Prostate gland (tissue), 2 donors: ENCODE results near the gene LRRC37B. TPM values are rescaled to one million over a fixed set of nuclear protein-coding genes. Genes with fewer than 3 reads are reported as not detected.
"Not testable (repeated sequence)": the region's sequence is repeated elsewhere in the genome, so short reads cannot be mapped to it uniquely, and the experiment has no call there.

ENCODE experiments used
- DNase-seq: peaks from one replicate; pipeline ENCODE4 v3.0.0-alpha.2; 2019; ENCODE audit warnings: low spot score
- H3K27ac ChIP-seq, 2 donors: fragments of 200-600 bp; sonication (generic); 2 replicates each; pipeline ENCODE4 v1.5.1; 2017 to 2019
- H3K27me3 ChIP-seq: fragments of 200-600 bp; sonication (generic); replicated peaks from 2 replicates; pipeline ENCODE4 v1.5.1; 2019; ENCODE audit not compliant: insufficient read depth
- H3K36me3 ChIP-seq, 2 donors: fragments of 200-600 bp; sonication (generic); 1 replicate in 1 of 2; 2 replicates in 1 of 2; pipeline versions ENCODE4 v1.5.1 to v1.8.1; 2017 to 2019
- H3K4me1 ChIP-seq: fragments of 200-600 bp; sonication (generic); replicated peaks from 2 replicates; pipeline ENCODE4 v1.5.1; 2019
- H3K4me3 ChIP-seq, 2 donors: fragments of 200-600 bp; sonication (generic); 2 replicates each; pipeline ENCODE4 v1.5.1; 2017 to 2019
- H3K9me3 ChIP-seq: fragments of 200-600 bp; sonication (generic); 2 replicates; pipeline ENCODE4 v1.5.1; 2017
- POLR2A ChIP-seq: fragments of 450-650 bp; IDR thresholded peaks from one replicate; pipeline ENCODE4 v1.6.1; 2016; ENCODE audit warnings: antibody characterized with exemption, mild to moderate bottlenecking
- POLR2AphosphoS5 ChIP-seq: sonication (generic); formaldehyde crosslinking; IDR thresholded peaks from one replicate; pipeline ENCODE4 v1.6.1; 2017; ENCODE audit warnings: antibody characterized with exemption
- WGBS: methylation state at CpG from one replicate; pipeline ENCODE4 v1.1.5; 2018; 5-methylcytosine and 5-hydroxymethylcytosine counted together
- intact Hi-C: fragments of 100-400 bp; cut with DNase I; formaldehyde crosslinking; loops from one replicate; pipeline ENCODE4 v1.14.2; 2022
- total RNA-seq, 2 donors: library from RNA; depleted of rRNA; stranded (reverse); fragments of >200 nt; gene quantifications; one replicate each; pipeline ENCODE4 v1.1.0, GENCODE V29; 2016
- TF ChIP-seq, protein P1 (sequence below), 4 experiments: fragments of 200-600 bp in 2 of 4; fragments of 450-650 bp in 2 of 4; sonication (generic) in 2 of 4; IDR thresholded peaks; 1 replicate in 3 of 4; 2 replicates in 1 of 4; pipeline ENCODE4 v1.5.1; 2016 to 2019; ENCODE audit warnings: antibody characterized with exemption in 4 of 4, mild to moderate bottlenecking in 2 of 4, moderate library complexity in 2 of 4

Gene LRRC37B
- total RNA-seq, 2 donors from 2014 or later, result 8.7 to 23.6 TPM

DNA sequence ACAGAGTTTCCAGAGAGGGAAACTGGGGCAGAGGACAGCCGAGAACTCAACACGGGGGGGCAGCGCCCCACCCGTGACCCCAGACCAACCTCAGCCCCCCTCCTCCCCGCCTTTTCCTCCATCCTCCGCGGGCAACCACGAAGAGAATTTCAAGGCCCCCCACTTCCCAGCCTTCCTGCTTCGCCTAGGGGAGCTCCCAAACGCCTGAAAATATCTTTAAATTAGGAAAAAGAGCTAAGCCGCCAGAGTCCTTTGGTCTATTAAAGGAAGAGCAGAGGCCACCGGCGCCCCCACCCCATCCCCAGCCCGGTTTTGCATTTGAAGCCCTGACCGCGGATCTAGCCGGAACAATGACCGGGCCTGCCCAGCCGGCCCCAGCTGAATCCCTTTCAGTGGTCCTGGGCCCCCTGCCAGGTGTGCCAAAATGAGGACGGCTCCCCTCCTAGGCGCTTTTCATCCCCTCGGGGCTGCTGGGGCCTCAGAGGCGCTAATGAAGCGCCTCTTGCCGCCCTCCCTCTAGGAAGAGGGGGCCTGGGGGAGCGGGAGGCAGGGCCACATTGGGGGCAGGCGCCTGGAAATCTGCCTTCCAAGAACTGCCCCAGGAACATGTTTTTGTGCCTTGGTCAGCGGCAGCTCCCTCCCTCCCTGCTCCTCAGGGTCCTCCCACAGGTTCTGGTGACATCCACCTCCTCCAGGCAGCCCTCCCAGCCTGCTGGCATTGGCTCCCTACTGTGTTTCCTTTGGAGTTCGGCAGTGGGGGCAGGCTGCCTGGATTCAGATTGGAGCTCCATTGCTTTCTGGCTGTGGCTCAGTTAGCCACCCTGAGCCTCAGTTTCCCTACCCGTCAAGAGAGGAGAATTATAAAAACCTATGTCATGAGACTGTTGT lies 78.0 kb downstream of the LRRC37B start:
- DNase-seq, intact Hi-C loops: not testable (repeated sequence)
- WGBS, result 21% methylated on average over 13 of the region's 30 CpGs

DNA sequence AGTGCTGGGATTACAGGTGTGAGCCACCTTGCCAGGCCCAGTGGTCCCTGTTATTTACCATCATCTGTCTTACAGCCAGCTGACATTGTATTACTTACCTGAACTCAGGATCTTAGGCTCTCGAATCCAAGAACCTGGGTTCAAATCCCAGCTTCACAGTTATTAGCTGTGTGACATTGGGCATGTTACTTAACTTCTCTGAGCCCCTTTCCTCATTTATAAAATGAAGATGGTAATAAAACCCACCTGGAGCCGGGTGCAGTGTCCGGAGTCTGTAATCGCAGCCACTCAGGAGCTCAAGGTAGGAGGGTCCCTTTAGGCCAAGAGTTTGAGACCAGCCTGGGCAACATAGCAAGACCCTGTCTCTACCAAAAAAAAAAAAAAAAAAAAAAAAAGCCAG lies 79.7 kb downstream of the LRRC37B start:
- H3K4me1 ChIP-seq, H3K4me3 ChIP-seq, H3K27me3 ChIP-seq, H3K36me3 ChIP-seq, DNase-seq, H3K9me3 ChIP-seq, intact Hi-C loops, H3K27ac ChIP-seq: not testable (repeated sequence)
- WGBS, result 98% methylated on average over 4 of the region's 4 CpGs

More for the DNA sequence above, 78.0 kb downstream of the LRRC37B start:
- not testable (repeated sequence) for H3K4me1 ChIP-seq, H3K4me3 ChIP-seq, H3K27me3 ChIP-seq, H3K9me3 ChIP-seq, H3K36me3 ChIP-seq, H3K27ac ChIP-seq

DNA sequence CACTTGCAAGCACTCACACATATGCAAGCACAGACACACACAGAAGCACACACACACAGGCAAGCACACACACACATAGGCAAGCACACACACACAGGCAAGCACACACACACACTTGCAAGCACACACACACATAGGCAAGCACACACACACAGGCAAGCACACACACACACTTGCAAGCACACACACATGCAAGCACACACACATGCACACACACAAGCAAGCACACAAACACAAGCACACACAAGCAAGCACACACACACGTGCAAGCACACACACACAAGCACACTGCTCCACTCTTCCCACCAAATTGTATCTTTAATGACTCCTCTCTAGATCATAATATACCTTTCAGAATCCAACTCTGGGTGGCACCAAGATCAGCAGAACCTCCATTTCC lies 84.9 kb downstream of the LRRC37B start:
- DNase-seq, intact Hi-C loops, H3K4me3 ChIP-seq, H3K9me3 ChIP-seq, H3K36me3 ChIP-seq, H3K27ac ChIP-seq, H3K4me1 ChIP-seq, H3K27me3 ChIP-seq: not testable (repeated sequence)
- WGBS, result 88% methylated on average over 1 of the region's 1 CpG

DNA sequence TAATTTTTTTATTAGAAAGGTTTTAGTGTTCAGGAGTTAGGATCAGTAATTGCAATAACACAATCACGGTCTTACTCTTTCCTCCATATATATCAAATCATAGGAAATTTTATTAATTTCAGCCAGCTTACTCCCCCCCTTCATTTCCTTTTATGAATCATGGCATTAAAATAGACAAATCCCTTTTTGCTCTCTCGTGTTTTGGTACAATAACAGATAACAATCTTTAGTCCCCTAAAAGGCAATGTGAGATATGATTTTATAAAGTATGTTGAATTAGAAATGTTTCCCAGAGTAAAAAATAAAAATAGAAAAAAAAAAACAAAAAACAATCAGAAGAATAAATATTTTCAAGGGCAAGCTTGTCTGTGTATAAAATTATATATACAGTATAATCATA lies 92.5 kb downstream of the LRRC37B start:
- DNase-seq, result no peak
- no peaks in the 10 kb centered on the region for H3K27me3 ChIP-seq
- H3K4me1 ChIP-seq, result no peaks in the 10 kb centered on the region
- intact Hi-C loops, result no loop called here
- no peak overlapping the region for H3K27ac ChIP-seq
- TF ChIP-seq POLR2A, result no peak
- TF ChIP-seq, protein P1, sequence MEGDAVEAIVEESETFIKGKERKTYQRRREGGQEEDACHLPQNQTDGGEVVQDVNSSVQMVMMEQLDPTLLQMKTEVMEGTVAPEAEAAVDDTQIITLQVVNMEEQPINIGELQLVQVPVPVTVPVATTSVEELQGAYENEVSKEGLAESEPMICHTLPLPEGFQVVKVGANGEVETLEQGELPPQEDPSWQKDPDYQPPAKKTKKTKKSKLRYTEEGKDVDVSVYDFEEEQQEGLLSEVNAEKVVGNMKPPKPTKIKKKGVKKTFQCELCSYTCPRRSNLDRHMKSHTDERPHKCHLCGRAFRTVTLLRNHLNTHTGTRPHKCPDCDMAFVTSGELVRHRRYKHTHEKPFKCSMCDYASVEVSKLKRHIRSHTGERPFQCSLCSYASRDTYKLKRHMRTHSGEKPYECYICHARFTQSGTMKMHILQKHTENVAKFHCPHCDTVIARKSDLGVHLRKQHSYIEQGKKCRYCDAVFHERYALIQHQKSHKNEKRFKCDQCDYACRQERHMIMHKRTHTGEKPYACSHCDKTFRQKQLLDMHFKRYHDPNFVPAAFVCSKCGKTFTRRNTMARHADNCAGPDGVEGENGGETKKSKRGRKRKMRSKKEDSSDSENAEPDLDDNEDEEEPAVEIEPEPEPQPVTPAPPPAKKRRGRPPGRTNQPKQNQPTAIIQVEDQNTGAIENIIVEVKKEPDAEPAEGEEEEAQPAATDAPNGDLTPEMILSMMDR (IDR thresholded peaks at IDR 0.05), result no peak
- WGBS, result 55% methylated on average over 2 of the region's 2 CpGs
- H3K9me3 ChIP-seq, result no peaks in the 10 kb centered on the region
- H3K36me3 ChIP-seq, result no peaks in the 10 kb centered on the region
- no peak overlapping the region for H3K4me3 ChIP-seq

DNA sequence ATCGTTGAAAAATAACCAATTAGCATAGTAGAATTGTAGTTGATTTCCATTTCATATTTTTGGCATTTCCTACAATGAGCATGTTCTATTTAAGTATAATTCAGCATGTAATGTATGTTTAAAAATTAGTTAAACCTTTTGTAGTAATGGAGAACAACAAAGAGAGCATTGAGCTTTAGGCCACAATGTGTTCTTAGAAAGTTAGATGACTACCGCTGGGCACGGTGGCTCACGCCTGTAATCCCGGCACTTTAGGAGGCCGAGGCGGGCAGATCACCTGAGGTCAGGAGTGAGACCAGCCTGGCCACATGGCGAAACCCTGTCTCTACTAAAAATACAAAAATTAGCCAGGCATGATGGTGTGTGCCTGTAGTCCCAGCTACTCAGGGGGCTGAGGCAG lies 93.1 kb downstream of the LRRC37B start:
- H3K4me3 ChIP-seq, intact Hi-C loops, H3K9me3 ChIP-seq, H3K27me3 ChIP-seq, H3K27ac ChIP-seq, H3K4me1 ChIP-seq, H3K36me3 ChIP-seq, DNase-seq: not testable (repeated sequence)
- WGBS, result 95% methylated on average over 8 of the region's 8 CpGs

DNA sequence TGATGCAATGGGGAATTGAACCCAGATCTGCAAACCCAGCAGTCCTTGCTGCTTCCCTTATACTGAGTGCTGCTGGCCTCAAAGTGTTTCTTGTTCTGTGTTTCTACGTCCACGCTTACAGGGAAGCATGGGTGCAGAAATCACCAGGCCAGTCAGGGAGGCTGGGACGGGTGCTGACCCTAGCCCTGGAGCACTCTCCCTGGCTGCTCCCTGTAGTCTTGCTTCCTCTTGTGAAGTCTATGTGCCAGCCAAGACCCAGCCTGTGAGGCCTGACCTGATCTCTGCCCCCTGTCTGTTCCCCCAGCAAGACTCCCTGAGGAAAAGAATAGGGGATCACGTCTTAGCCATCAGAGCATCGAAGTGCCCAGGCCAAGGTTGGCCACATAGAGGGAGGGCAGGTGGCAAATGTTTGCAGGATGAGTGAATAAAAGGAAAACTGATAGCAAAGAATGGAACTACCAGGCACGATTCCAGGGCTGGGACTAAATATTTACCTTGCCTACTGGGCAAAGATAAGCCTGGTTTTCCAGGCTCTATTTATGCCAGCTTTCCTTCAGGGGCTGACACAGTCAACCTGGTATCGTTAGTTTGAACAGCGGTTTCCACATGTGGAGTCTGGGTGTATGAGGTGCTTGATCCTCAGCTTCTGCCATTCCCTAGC lies 93.9 kb downstream of the LRRC37B start:
- intact Hi-C loops, result no loop called here
- no peak for DNase-seq
- H3K27me3 ChIP-seq, result no peaks in the 10 kb centered on the region
- no peak overlapping the region for H3K27ac ChIP-seq
- no peak overlapping the region for H3K4me3 ChIP-seq
- WGBS, result 64% methylated on average over 8 of the region's 8 CpGs
- TF ChIP-seq, protein P1 (IDR thresholded peaks at IDR 0.05), result no peak
- no peak for TF ChIP-seq POLR2AphosphoS5
- no peak for TF ChIP-seq POLR2A
- no peaks in the 10 kb centered on the region for H3K4me1 ChIP-seq
- H3K36me3 ChIP-seq, result no peaks in the 10 kb centered on the region
- H3K9me3 ChIP-seq, result no peaks in the 10 kb centered on the region

DNA sequence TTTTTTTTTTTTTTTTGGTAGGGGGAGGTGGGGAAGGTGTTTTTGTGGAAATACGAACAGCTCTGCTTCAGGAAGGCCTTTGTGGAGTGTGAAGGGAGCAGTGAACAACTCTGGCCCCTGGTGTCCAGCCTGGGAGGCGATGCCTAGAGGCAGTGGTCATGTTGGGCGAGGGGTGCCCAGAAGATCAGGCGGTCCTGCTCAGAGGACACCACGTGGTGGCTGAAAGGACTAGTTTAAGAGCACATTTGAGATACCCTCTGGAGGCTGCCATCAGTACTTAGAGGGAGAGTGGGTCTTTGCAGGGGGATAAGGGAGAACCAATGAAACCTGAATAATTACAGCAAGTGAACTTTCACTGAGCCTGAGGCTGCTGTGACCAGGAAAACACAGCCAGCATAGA lies 95.0 kb downstream of the LRRC37B start:
- Histone ChIP-seq H3K4me1 (no peaks in the 10 kb centered on the region), H3K36me3 (no peaks in the 10 kb centered on the region), H3K4me3 (no peak overlapping the region), H3K9me3 (no peaks in the 10 kb centered on the region), H3K27me3 (no peaks in the 10 kb centered on the region), H3K27ac (no peak overlapping the region)
- intact Hi-C loops, result no loop called here
- no peak for DNase-seq
- TF ChIP-seq POLR2AphosphoS5, result no peak
- TF ChIP-seq POLR2A, result no peak
- TF ChIP-seq, protein P1 (IDR thresholded peaks at IDR 0.05), result no peak
- WGBS, result 95% methylated on average over 5 of the region's 5 CpGs
